ENCODE data around the gene COL9A1.

Gene COL9A1

GRCh38 chr6:70171236-70171635 lies 131.6 kb downstream of the COL9A1 start:
- DNase-seq (ENCODE audit: low read depth in 2 of 2): no peak

- DNase-seq (ENCODE audit: low read depth in 2 of 2): no peak
These were observed 134.1 kb downstream of the COL9A1 start for GRCh38 chr6:70168681-70169377.

Measured in stimulated activated CD8-positive, alpha-beta memory T cell treated with anti-CD3 and anti-CD28 coated beads, Interleukin-2, amount 100 ng/mL, for 1 hour (primary cell).